ENCODE measurements around the gene DIPK1B. TPM values are rescaled to one million over a fixed set of nuclear protein-coding genes. Genes with fewer than 3 reads are reported as not detected.
"Not testable (repeated sequence)": the region's sequence is repeated elsewhere in the genome, so short reads cannot be mapped to it uniquely, and the experiment has no call there.

Gene DIPK1B
- total RNA-seq, 2 donors from 2014 or later, result 2.0 to 25.7 TPM

DNA sequence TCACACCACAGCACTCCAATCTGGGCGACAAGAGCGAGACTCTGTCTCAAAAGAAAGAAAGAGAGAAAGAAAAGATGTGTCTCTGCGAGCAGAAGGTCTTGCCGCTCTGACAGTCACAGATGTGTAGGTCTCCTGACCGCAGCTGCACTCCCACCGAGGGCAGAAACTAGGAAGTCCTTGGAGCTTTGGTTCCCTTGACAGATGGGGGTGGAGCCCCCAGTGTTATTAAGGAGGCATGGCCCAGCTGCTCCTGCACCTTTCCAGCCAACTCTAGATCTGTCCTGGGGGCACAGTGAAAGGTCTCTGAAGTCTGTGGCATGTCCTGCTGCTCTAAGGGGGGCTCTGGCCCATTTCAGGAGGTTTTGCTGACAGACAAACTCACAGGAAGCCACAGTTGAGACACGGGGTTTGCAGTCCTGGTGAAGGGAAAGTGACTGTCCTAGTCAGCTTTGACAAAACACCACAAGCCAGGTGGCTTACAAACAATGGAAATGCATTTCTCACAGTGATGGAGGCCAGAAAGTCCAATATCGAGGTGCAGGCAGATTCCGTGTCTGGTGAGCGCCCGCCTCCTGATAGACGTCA is 9.0 kb upstream of the DIPK1B start:
- Histone ChIP-seq H3K36me3 (replicated peaks in 1 of 2; ENCODE audit: insufficient read depth in 1 of 2, low read depth in 2 of 2) (no peaks in the 10 kb centered on the region), H3K27ac (no peak overlapping the region), H3K4me1 (peaks cover 9% of the 10 kb centered on the region), H3K27me3 (no peaks in the 10 kb centered on the region), H3K4me3 (no peak overlapping the region), H3K9me3 (no peaks in the 10 kb centered on the region)
- TF ChIP-seq POLR2A (IDR thresholded peaks at IDR 0.05), result no peak
- TF ChIP-seq, protein P1, sequence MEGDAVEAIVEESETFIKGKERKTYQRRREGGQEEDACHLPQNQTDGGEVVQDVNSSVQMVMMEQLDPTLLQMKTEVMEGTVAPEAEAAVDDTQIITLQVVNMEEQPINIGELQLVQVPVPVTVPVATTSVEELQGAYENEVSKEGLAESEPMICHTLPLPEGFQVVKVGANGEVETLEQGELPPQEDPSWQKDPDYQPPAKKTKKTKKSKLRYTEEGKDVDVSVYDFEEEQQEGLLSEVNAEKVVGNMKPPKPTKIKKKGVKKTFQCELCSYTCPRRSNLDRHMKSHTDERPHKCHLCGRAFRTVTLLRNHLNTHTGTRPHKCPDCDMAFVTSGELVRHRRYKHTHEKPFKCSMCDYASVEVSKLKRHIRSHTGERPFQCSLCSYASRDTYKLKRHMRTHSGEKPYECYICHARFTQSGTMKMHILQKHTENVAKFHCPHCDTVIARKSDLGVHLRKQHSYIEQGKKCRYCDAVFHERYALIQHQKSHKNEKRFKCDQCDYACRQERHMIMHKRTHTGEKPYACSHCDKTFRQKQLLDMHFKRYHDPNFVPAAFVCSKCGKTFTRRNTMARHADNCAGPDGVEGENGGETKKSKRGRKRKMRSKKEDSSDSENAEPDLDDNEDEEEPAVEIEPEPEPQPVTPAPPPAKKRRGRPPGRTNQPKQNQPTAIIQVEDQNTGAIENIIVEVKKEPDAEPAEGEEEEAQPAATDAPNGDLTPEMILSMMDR (IDR thresholded peaks at IDR 0.05), result no peak
- DNase-seq, result no peak
- WGBS, 2 donors, result 77 to 88% methylated on average over 12 of the region's 12 CpGs
- intact Hi-C loops (cut with DNase I), result no loop called here
- no peak for ATAC-seq

DNA sequence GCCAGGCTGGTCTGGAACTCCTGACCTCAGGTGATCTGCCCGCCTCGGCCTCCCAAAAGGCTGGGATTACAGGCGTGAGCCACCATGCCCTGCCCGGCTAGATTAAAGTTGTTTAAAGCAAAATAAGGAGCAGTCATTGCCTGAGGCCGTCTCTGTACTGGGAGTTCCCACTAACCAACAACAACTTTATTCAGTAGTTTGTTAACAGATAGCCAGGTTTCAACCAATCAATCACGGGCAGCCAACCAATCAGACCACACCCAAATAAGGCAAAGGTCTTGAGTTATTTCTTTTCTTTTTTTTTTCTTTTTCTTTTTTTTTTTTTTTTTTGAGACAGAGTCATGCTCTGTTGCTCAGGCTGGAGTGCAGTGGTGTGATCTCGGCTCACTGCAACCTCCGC is 7.6 kb upstream of the DIPK1B start:
- H3K36me3 ChIP-seq (replicated peaks in 1 of 2; ENCODE audit: insufficient read depth in 1 of 2, low read depth in 2 of 2); intact Hi-C loops (cut with DNase I); H3K27ac ChIP-seq; H3K9me3 ChIP-seq; H3K27me3 ChIP-seq; H3K4me3 ChIP-seq; ATAC-seq; H3K4me1 ChIP-seq; DNase-seq: not testable (repeated sequence)
- WGBS, 2 donors, result 91 to 94% methylated on average over 8 of the region's 8 CpGs

DNA sequence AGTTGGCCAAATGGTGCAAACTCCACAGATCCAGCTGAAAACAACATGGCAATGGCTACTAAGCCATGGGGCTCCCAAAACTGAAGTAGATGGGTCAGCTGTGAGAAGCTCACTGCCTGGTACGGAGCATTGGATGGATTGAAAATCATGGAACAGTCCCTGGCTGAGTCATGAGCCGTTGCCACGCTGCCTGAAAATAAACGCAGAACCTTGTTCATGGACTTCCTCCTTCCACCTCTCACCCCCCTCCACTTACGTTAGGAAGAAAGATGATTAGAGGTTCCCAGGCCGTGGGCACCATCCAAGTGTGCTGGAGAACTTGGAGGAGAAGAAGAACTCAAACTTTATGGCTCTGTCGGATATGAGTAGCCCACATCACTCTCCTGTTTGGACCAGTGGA is 6.8 kb upstream of the DIPK1B start:
- Histone ChIP-seq H3K9me3 (no peaks in the 10 kb centered on the region), H3K4me1 (no peaks in the 10 kb centered on the region), H3K27ac (no peak overlapping the region), H3K27me3 (no peaks in the 10 kb centered on the region), H3K36me3 (replicated peaks in 1 of 2; ENCODE audit: insufficient read depth in 1 of 2, low read depth in 2 of 2) (no peaks in the 10 kb centered on the region), H3K4me3 (no peak overlapping the region)
- WGBS, 2 donors, result 74 to 100% methylated on average over 6 to 7 of the region's 7 CpGs
- ATAC-seq (no peak), DNase-seq (no peak)
- intact Hi-C loops (cut with DNase I), result no loop called here
- TF ChIP-seq, protein P1 (IDR thresholded peaks at IDR 0.05), result no peak
- no peak for TF ChIP-seq POLR2A (IDR thresholded peaks at IDR 0.05)

DNA sequence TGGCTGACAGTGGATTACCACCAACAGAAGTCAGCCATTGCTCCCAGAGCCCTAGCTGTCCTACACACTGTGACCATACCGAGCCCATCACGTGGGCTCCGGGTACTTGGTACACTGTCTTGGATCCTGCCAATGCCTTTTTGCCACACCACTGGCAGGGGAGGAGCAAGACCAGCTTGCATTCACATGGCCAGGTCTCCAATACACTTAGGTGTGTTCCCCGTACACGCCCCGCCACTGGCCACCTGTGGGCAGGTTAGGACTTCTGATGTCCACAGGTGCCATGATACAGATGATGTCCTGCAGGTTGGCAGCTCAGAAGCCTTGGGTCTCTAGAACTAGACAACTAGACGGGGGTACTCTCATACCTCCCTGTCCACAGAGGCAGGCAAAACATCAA is 5.4 kb upstream of the DIPK1B start:
- Histone ChIP-seq H3K4me3 (no peak overlapping the region), H3K9me3 (no peaks in the 10 kb centered on the region), H3K27ac (no peak overlapping the region), H3K4me1 (peaks cover 11% of the 10 kb centered on the region), H3K36me3 (replicated peaks in 1 of 2; ENCODE audit: insufficient read depth in 1 of 2, low read depth in 2 of 2) (no peaks in the 10 kb centered on the region), H3K27me3 (no peaks in the 10 kb centered on the region)
- ATAC-seq, result no peak
- intact Hi-C loops (cut with DNase I), result no loop called here
- DNase-seq, result no peak
- WGBS, 2 donors, result 99 to 100% methylated on average over 2 to 7 of the region's 7 CpGs
- TF ChIP-seq, protein P1 (IDR thresholded peaks at IDR 0.05), result no peak
- no peak for TF ChIP-seq POLR2A (IDR thresholded peaks at IDR 0.05)

- 86 to 88% methylated on average over 21 of the region's 22 CpGs for WGBS, 2 donors
- peaks cover 17% of the 10 kb centered on the region for H3K4me1 ChIP-seq
- ATAC-seq, result no peak
- no peak overlapping the region for H3K4me3 ChIP-seq
- H3K9me3 ChIP-seq, result no peaks in the 10 kb centered on the region
- DNase-seq, result no peak
- intact Hi-C loops (cut with DNase I), result no loop called here
- H3K27ac ChIP-seq, result no peak overlapping the region
- H3K27me3 ChIP-seq, result no peaks in the 10 kb centered on the region
- no peak for TF ChIP-seq POLR2A (IDR thresholded peaks at IDR 0.05)
- TF ChIP-seq, protein P1 (IDR thresholded peaks at IDR 0.05), result no peak
- no peaks in the 10 kb centered on the region for H3K36me3 ChIP-seq (replicated peaks in 1 of 2; ENCODE audit: insufficient read depth in 1 of 2, low read depth in 2 of 2)
Observed at GRCh38 chr9:136707849-136708517, 4.4 kb upstream of the DIPK1B start.
